Nephron (organoid): Measurements from ENCODE around the gene CCNJL.

Experiments
- H3K27ac Mint-ChIP-seq, 3 experiments: 2 replicates each; pipeline ENCODE4 v1.8.0; 2020; ENCODE audit warnings: mixed read lengths in 3 of 3, mild to moderate bottlenecking in 2 of 3, moderate library complexity in 1 of 3
- H3K27me3 Mint-ChIP-seq: 2 replicates; pipeline ENCODE4 v1.8.0; 2021; ENCODE audit warnings: low read depth, mild to moderate bottlenecking, moderate library complexity, mixed read lengths
- H3K36me3 Mint-ChIP-seq: 2 replicates; pipeline ENCODE4 v1.8.0; 2020; ENCODE audit warnings: low read depth, mixed read lengths
- H3K4me1 Mint-ChIP-seq: 2 replicates; pipeline ENCODE4 v1.8.0; 2020; ENCODE audit warnings: mixed read lengths
- H3K4me3 Mint-ChIP-seq, 3 experiments: 2 replicates each; pipeline ENCODE4 v1.8.0; 2020; ENCODE audit warnings: mild to moderate bottlenecking in 3 of 3, mixed read lengths in 3 of 3, moderate library complexity in 2 of 3
- H3K9me3 Mint-ChIP-seq: 2 replicates; pipeline ENCODE4 v1.8.0; 2020; ENCODE audit warnings: mixed read lengths
- CTCF ChIP-seq, 3 experiments: fragments of 200-600 bp; sonication (generic); IDR thresholded peaks; one replicate each; pipeline ENCODE4 v1.5.0; 2021; ENCODE audit warnings: antibody characterized with exemption in 3 of 3; ENCODE audit not compliant: unreplicated experiment in 3 of 3

CCNJL gene

GRCh38 chr5:160219356-160219755, 93.0 kb downstream of the CCNJL start:
- H3K27me3 Mint-ChIP-seq = no peaks in the 10 kb centered on the region
- no peaks in the 10 kb centered on the region for H3K4me1 Mint-ChIP-seq
- TF ChIP-seq CTCF (IDR thresholded peaks at IDR 0.05; ENCODE audit: unreplicated experiment in 3 of 3) = no peak
- no peaks in the 10 kb centered on the region for H3K9me3 Mint-ChIP-seq
- H3K36me3 Mint-ChIP-seq = no peaks in the 10 kb centered on the region
- H3K4me3 Mint-ChIP-seq = no peak overlapping the region
- no peak overlapping the region for H3K27ac Mint-ChIP-seq

- H3K27ac Mint-ChIP-seq = no peak overlapping the region
- H3K9me3 Mint-ChIP-seq = no peaks in the 10 kb centered on the region
- H3K36me3 Mint-ChIP-seq = no peaks in the 10 kb centered on the region
- no peaks in the 10 kb centered on the region for H3K27me3 Mint-ChIP-seq
- H3K4me3 Mint-ChIP-seq = no peak overlapping the region
- H3K4me1 Mint-ChIP-seq = no peaks in the 10 kb centered on the region
- no peak for TF ChIP-seq CTCF (IDR thresholded peaks at IDR 0.05; ENCODE audit: unreplicated experiment in 3 of 3)
Measured at GRCh38 chr5:160213537-160213936, 98.8 kb downstream of the CCNJL start.

- Mint-ChIP-seq H3K36me3 (no peaks in the 10 kb centered on the region), H3K4me1 (no peaks in the 10 kb centered on the region), H3K27me3 (no peaks in the 10 kb centered on the region), H3K4me3 (no peak overlapping the region), H3K27ac (no peak overlapping the region), H3K9me3 (no peaks in the 10 kb centered on the region)
- TF ChIP-seq CTCF (IDR thresholded peaks at IDR 0.05; ENCODE audit: unreplicated experiment in 3 of 3) = no peak
Measured at GRCh38 chr5:160211352-160211751, 101.0 kb downstream of the CCNJL start.

- Mint-ChIP-seq H3K36me3 (no peaks in the 10 kb centered on the region), H3K9me3 (no peaks in the 10 kb centered on the region), H3K4me3 (no peak overlapping the region), H3K27me3 (no peaks in the 10 kb centered on the region), H3K27ac (no peak overlapping the region), H3K4me1 (no peaks in the 10 kb centered on the region)
- TF ChIP-seq CTCF (IDR thresholded peaks at IDR 0.05; ENCODE audit: unreplicated experiment in 3 of 3) = no peak
Measured at GRCh38 chr5:160210606-160211005, 101.8 kb downstream of the CCNJL start.

- Mint-ChIP-seq H3K9me3 (no peaks in the 10 kb centered on the region), H3K36me3 (no peaks in the 10 kb centered on the region), H3K27me3 (no peaks in the 10 kb centered on the region), H3K4me1 (no peaks in the 10 kb centered on the region), H3K4me3 (no peak overlapping the region), H3K27ac (no peak overlapping the region)
- no peak for TF ChIP-seq CTCF (IDR thresholded peaks at IDR 0.05; ENCODE audit: unreplicated experiment in 3 of 3)
Measured at GRCh38 chr5:160209917-160210316, 102.4 kb downstream of the CCNJL start.

- TF ChIP-seq CTCF (IDR thresholded peaks at IDR 0.05; ENCODE audit: unreplicated experiment in 3 of 3) = no peak
- H3K27ac Mint-ChIP-seq = no peak overlapping the region
- H3K9me3 Mint-ChIP-seq = no peaks in the 10 kb centered on the region
- H3K27me3 Mint-ChIP-seq = no peaks in the 10 kb centered on the region
- H3K4me1 Mint-ChIP-seq = no peaks in the 10 kb centered on the region
- no peak overlapping the region for H3K4me3 Mint-ChIP-seq
- no peaks in the 10 kb centered on the region for H3K36me3 Mint-ChIP-seq
Measured at GRCh38 chr5:160207061-160207460, 105.3 kb downstream of the CCNJL start.
